Activated CD4-positive, alpha-beta T cell treated with anti-CD3 and anti-CD28 coated beads for 4 hours (primary cell): ENCODE data around the gene SH3RF2.

Experiments used
- DNase-seq, 2 donors: peaks; one replicate each; pipeline ENCODE4 v3.0.0-alpha.2; 2020

SH3RF2 gene

GRCh38 chr5:145922059-145922458, 14.3 kb upstream of the SH3RF2 start:
- DNase-seq, result no peak

DNA sequence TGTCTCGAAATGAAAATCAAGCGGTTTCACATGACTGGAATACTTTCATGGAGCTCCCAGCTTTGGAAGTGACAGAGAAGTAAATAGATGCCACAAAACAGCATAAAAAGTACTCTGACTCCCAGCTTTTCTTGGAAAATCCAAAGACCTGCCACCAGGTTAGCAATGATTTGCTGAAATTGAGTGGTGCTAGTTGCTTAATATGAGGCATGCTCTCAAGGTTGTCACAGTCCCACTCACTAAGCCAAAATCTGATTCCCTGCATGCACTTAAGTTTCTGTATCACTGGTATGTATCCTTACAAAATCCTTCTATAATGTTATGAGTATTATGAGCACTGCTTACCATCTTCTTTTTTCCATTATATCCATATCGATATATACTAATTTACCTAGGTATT, 13.0 kb upstream of the SH3RF2 start:
- DNase-seq, result no peak

DNA sequence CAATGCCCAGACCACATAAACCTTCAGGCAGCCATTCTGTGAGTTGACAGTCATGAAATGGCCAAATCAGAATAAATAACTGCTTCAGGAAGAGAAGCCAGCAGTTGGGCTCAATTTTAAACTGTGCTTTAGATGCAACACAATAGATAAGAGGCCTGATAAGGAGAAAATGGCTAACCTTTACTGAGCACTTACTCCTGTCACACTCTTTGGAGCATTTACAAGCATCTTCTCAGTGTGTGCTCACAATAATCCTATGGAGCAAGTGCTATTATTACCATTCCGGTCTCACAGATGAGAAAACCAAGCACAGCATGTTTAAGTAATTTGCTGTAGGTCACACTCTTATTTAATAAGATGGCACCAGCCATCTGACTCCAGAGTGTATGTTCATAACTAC, 11.5 kb upstream of the SH3RF2 start:
- no peak for DNase-seq

GRCh38 chr5:145925353-145925752, 11.0 kb upstream of the SH3RF2 start:
- no peak for DNase-seq

DNA sequence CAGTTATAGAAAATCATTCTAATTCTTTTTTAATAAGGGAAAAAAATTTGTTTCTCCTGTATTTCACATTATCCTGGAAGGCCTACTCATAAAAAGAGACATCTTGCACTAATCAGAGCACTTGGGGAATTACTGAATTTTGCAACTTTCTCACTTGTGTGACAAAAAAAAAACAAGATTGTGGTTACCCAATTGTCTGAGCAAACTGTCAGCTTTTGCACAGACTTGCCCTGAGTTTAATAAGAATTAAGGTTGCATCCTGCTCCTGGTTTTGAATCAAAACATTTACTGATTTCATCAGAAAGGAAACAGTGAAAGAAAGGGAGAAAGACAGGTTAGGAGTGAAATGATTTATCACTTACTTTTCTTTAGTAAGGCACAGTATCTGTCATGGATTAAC, 10.6 kb upstream of the SH3RF2 start:
- DNase-seq, result no peak

DNA sequence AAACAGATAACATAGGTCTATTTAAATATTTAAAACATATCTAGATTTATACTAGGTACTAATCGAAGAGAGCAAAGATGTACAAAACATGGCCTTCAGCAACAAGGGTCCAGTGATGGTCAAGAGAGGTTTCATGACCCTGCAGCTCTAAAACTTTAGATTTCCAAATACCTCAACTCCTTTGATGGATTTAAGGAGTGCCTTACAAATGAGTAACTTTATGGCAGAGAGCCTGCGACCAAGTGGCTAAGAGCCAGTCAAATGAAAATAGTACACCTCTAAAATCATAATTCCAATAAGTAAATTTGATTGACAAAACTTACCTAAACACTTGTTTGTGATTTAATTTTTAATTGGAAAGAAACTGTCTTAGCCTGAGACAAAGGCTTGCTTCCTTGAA, 4.7 kb upstream of the SH3RF2 start:
- DNase-seq, result no peak

DNA sequence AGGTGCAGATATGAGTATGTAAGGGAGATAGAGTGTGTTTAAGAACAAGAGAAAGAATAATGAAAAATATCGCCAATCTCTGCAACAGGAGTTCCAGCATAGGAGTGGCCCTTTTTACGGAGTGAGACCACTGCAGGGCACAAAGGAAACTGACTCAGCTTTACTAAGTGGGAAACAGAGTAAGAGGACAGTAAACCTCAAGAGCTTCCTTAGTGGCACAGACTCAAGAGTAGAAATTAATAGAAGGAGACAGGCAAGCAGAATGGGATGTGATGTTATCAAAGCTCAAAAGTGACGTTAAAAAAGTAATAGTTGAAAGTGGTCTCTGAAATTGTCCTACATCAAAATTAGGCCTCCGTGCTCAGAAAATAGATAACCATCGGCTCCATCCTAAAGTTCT, 2.1 kb upstream of the SH3RF2 start:
- DNase-seq, result no peak

DNA sequence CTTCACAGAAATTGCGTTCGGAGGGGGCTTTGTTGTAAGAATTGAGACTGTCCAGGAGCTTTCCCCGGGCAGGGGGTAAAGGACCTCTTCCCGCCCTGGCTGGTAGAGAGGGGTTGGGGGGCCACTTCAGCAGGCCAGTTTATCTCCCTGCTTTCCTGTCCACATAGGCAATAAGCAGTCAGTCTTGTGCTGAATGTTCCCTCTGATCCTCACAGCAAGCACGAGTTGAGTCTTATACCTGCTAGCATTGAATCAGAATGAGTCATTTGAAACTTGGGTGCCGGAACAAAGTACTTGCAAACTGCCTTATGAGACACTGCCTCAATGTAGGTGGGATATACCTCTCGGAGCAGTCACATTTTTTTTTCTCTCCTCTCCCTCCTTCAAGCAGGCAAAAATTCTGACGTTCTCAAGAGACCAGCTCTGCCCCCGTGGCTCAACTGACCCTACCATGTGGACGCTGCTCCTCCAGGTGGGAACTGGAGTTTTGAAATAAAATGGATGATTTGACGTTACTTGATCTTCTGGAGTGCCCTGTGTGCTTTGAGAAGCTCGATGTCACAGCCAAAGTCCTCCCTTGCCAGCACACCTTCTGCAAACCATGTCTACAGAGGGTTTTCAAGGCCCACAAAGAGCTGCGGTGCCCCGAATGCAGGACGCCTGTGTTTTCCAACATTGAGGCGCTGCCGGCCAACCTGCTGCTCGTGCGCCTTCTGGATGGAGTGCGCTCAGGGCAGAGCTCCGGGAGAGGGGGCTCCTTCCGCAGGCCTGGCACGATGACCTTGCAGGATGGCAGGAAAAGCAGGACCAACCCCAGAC, 1.3 kb downstream of the SH3RF2 start:
- no peak for DNase-seq

DNA sequence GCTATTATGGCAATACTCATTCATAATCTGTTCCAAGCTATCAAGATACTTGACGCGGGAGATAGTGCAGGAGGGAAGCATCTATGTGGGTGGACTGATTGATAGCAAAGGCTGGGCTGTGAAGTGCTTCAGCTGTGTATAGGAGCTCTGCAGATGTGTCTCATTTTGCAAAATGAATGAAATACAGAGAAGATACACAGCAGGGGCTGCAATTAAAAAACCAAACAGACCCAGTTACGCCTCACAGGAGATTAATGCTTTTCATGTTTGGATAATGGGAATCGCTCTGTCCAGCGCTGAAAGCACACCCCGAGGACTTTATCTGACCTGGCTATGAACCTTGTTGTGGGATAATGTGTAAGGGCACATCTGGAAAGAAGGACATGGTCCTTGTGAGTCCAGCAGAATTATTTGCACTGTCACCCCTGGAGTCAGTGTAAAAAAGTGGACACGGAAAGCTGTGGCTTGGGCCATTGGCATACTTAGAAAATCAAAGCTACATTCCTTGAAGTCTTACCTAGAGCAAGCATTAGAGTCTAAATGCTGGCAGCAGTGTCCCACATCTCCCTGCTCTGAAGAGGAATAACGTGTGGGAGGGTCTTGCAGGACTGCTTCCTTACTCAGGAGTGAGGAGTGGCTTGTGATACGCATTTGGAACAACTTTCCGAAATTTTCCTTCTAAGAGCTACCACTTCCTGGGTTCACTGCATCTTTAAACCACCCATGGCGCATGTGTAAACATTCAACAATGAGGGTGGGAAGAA, 2.6 kb downstream of the SH3RF2 start:
- DNase-seq, result no peak

GRCh38 chr5:145939540-145940065, 3.2 kb downstream of the SH3RF2 start:
- DNase-seq, result no peak

DNA sequence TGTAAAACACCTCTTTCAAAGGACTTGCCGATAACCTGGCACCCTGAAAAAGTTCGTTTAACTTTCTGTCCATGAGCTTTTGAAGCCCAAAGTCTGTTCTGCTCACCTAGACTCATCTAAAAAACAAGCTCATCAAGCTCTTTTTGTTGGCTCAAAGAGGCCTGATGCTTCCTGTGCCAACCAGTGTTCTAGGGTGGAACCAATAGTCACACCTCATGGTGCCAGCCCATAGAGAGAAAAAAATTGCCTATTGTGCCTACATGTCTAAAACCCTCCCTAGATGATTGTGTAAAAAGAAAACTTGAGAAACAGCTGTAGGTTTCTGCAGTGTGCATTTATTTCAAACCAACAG, 4.7 kb downstream of the SH3RF2 start:
- no peak for DNase-seq

GRCh38 chr5:145941448-145942130, 5.2 kb downstream of the SH3RF2 start:
- DNase-seq, result no peak

DNA sequence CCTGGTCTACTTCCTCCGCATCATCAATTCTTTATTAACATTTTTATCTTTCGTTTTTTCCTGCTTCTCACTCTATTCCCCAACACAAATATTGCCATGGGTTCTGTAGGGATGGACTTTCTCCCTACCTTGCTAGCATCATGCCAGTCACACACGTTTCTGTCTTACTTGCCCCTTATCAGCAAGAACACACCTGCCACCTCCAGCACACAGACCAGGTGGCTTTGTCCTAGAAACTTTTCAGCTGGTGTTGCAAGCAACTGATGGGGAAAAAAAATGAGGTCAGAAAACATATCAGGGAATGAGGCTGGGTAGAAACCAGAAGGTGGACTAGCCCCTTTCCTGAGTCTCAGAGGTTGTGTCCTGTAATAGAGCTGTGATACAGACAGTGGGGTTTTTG, 5.8 kb downstream of the SH3RF2 start:
- no peak for DNase-seq

DNA sequence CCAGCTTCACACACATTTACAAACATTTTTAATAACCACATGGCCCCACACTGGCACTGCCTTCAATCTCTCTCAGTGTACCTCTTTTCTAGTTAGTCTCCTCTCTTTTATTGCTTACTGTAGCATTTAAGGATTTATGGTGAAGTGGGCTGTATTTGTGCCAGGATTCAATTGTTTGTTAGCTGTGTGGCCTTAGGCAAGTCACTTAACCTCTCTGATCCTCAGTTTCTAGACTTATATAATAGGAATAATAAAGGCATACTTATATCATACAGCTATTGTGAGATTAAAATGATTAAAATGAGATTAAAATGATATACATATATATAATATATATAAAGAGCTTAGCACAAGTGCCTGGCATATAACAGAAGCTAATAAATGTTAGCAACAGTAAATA, 6.4 kb downstream of the SH3RF2 start:
- DNase-seq, result no peak

- no peak for DNase-seq
These were observed 7.3 kb downstream of the SH3RF2 start for GRCh38 chr5:145943674-145944121.

- DNase-seq, result no peak
These were observed 8.0 kb downstream of the SH3RF2 start for GRCh38 chr5:145944328-145944727.

DNA sequence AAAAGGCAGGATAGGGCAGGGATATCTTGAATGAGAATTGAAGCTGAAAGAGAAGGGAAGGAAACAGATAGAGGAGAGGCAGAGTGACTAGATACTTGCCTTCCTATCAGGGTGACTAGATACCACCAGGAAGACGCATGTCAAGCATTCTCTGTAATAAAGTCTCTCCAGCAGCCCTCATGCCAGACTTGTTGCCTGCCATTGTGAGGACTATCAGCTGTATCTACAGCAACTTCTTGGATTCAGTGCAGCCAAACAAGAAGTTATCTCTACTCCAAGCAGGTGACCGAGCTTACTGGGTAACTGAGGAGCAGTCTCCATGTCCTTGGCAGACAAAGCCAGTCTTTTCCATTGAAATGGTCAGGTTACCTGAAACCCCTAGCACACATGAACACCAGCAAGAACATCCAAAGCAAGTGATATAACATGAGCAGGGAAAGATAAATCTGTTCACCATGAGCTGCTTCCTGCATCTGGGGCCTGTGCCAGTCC, 9.3 kb downstream of the SH3RF2 start:
- DNase-seq, result no peak

DNA sequence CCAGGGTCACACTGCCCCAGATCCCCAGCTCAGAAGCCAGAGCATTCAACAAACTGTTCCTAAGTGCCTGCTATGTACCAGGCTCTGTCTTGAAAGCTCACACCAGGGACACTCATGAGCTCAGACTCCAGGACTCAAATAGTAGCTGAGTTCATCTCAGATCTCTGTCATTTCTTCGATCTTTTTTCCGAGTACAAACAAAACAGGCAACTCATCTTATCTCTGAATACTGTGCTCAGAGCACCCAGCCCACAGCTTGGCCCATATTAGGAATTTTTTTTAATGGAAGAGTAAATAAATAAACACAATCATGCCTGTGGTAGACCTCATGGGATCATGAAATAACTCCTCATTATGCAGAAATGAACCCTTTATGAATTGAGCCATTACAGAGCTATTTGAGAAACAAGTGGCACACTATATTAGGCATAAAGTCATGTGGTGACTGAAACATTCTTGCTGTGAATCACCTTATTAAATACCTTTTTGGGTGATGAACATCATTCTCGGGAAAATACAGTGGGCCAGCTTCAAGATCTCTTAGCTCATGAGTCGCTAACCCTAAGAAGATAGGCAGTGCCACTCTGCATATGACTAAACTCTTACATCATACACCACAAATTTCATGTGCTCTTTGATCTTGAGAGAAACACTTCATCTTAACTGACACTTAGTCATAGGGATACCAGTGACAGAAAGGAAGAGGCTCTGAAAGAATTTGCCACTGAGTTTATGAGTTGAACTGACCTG, 9.9 kb downstream of the SH3RF2 start:
- no peak for DNase-seq

DNA sequence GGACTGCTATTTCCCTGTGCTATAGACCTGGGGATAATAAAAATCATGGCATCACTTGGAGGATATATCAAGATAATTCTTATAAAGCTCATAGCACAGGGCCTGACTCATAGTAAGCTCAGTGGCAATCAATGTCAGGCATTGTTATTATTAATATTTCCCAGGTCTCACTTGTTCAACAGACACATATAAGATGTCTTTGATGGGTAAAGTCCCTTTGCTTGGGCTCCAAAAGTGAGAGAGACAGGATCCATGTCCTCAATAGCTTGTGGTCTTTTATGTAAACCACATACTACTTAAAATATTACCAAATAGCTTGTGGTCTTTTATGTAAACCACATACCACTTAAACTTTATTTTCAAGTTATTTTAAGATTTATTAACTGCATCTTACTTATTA, 11.2 kb downstream of the SH3RF2 start:
- DNase-seq, result no peak

DNA sequence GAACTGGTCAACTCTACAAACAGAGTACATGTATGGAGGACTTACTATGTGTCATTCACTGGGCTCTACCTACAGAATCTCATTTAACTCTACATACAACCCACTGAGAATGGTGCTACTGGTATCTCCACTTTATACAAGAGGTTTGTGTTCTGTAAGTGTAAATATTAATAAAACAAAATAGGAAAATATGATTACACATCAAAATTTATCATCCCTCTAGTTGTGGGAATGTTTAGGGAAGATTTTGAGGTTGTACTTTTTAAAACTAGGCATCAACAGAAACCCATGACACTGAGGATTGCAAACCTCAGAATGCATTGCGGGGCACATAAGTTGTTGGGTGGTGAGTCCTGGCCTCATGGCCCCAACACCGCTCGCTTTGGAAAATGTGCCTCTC, 11.7 kb downstream of the SH3RF2 start:
- no peak for DNase-seq

- no peak for DNase-seq
These were observed 12.5 kb downstream of the SH3RF2 start for GRCh38 chr5:145948921-145949320.

GRCh38 chr5:145949474-145949873, 13.1 kb downstream of the SH3RF2 start:
- DNase-seq, result no peak

DNA sequence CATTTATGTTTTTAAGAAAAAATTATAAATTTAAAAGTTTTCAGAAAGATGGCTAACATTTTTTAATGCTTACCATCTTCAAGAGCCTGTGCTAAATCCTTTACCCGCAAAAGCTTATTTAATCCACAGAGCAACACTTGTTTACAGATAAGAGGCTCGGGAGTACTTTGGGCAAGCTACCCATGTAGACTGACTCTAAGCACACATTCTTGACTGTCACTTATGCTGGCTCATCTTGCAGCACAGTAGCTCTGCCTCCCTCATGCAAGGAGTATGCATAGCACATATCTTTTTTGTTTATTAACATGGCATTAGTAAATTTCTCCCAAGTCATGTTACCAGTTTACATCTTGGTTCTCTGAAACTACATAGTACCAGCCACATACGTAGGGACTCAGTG, 14.7 kb downstream of the SH3RF2 start:
- DNase-seq, result no peak
